GM21529 (cell line): ENCODE measurements around the gene MRPL40.
"Not testable (repeated sequence)": the region's sequence is repeated elsewhere in the genome, so short reads cannot be mapped to it uniquely, and the experiment has no call there.

Experiments
- ATAC-seq: cut with Tn5 transposase; IDR thresholded peaks from one replicate; pipeline ENCODE4 v1.9.1; 2021; ENCODE audit not compliant: unreplicated experiment

MRPL40 gene

GRCh38 chr22:19406846-19407245, 25.5 kb upstream of the MRPL40 start:
- ATAC-seq: no peak

GRCh38 chr22:19407649-19408606, 24.4 kb upstream of the MRPL40 start:
- ATAC-seq: no peak

- ATAC-seq: no peak
Observed at GRCh38 chr22:19410941-19411689, 21.2 kb upstream of the MRPL40 start.

GRCh38 chr22:19411690-19412045, 20.7 kb upstream of the MRPL40 start:
- no peak for ATAC-seq

- no peak for ATAC-seq
Observed at GRCh38 chr22:19412478-19412877, 19.9 kb upstream of the MRPL40 start.

- ATAC-seq: no peak
Observed at GRCh38 chr22:19412923-19413322, 19.4 kb upstream of the MRPL40 start.

GRCh38 chr22:19419086-19419463, 13.3 kb upstream of the MRPL40 start:
- no peak for ATAC-seq

GRCh38 chr22:19419464-19420178, 12.7 kb upstream of the MRPL40 start:
- ATAC-seq: peak; percentile 67

- no peak for ATAC-seq
Observed at GRCh38 chr22:19420321-19420720, 12.0 kb upstream of the MRPL40 start.

- ATAC-seq: no peak
Observed at GRCh38 chr22:19422440-19423301, 9.7 kb upstream of the MRPL40 start.

GRCh38 chr22:19424186-19424500, 8.2 kb upstream of the MRPL40 start:
- no peak for ATAC-seq

GRCh38 chr22:19429950-19430889, 2.1 kb upstream of the MRPL40 start:
- ATAC-seq: no peak

GRCh38 chr22:19430890-19431541, 1.3 kb upstream of the MRPL40 start:
- ATAC-seq: no peak

GRCh38 chr22:19431649-19432132, 654 bp upstream of the MRPL40 start, which contains the start of gene HIRA:
TSS of gene HIRA (minus strand) at chr22:19431733. CDS start at chr22:19431476, 257 bp downstream.
- peak; percentile 41 for ATAC-seq

- no peak for ATAC-seq
Observed at GRCh38 chr22:19434401-19434800, 2.1 kb downstream of the MRPL40 start.

GRCh38 chr22:19434829-19435580, 2.7 kb downstream of the MRPL40 start:
- no peak for ATAC-seq

GRCh38 chr22:19436444-19437161, 4.3 kb downstream of the MRPL40 start:
- ATAC-seq: not testable (repeated sequence)
